K562 (cell line): ENCODE data around the gene MRPL40. TPM values are rescaled to one million over a fixed set of nuclear protein-coding genes. Genes with fewer than 3 reads are reported as not detected.

Source experiments
- ARID3A ChIP-seq: IDR thresholded peaks from 2 replicates; pipeline ENCODE4 v1.6.1; 2012; ENCODE audit warnings: low read depth, low read length, improper control_type of control experiment, borderline replicate concordance
- CXXC5 ChIP-seq: fragments of 250-450 bp; sonication (Bioruptor Pico); IDR thresholded peaks from 2 replicates; pipeline ENCODE4 v1.8.0; 2022; ENCODE audit warnings: inconsistent platforms, mild to moderate bottlenecking, moderate library complexity
- DIDO1 ChIP-seq: fragments of 450-650 bp; IDR thresholded peaks from 2 replicates; pipeline ENCODE4 v1.6.1; 2016; ENCODE audit warnings: low read depth, missing biosample characterization, missing genetic modification characterization
- E2F4 ChIP-seq: sonication (generic); formaldehyde crosslinking; IDR thresholded peaks from 2 replicates; pipeline ENCODE4 v1.8.0; 2022; ENCODE audit warnings: mild to moderate bottlenecking, low read depth, missing genetic modification reagents
- FOXM1 ChIP-seq, 2 experiments: fragments of 450-650 bp in 1 of 2; sonication (generic) in 1 of 2; formaldehyde crosslinking in 1 of 2; IDR thresholded peaks; 2 replicates each; pipeline versions ENCODE4 v1.6.1 to v1.9.0; 2017 to 2022; ENCODE audit warnings: low read depth in 2 of 2, mild to moderate bottlenecking in 2 of 2, missing genetic modification reagents in 1 of 2, moderate library complexity in 1 of 2
- GTF3C2 ChIP-seq: IDR thresholded peaks from 3 replicates; pipeline ENCODE4 v1.6.1; 2011; ENCODE audit warnings: borderline replicate concordance, mild to moderate bottlenecking, moderate library complexity; ENCODE audit not compliant: insufficient read length; ENCODE audit errors: extremely low read depth
- HDGF ChIP-seq: fragments of 450-650 bp; IDR thresholded peaks from 2 replicates; pipeline ENCODE4 v1.6.1; 2016
- HSF4 ChIP-seq: fragments of 250-450 bp; sonication (Bioruptor Pico); IDR thresholded peaks from 2 replicates; pipeline ENCODE4 v2.1.2; 2022; ENCODE audit warnings: mild to moderate bottlenecking, moderate library complexity, borderline replicate concordance
- KLF13 ChIP-seq: fragments of 450-650 bp; IDR thresholded peaks from 2 replicates; pipeline ENCODE4 v1.6.1; 2016; ENCODE audit warnings: missing genetic modification characterization, low read depth, mild to moderate bottlenecking, missing compliant biosample characterization, moderate library complexity, borderline replicate concordance
- MAFF ChIP-seq: IDR thresholded peaks from 2 replicates; pipeline ENCODE4 v1.6.1; 2012; ENCODE audit warnings: low read length, improper control_type of control experiment
- RBM14 ChIP-seq: fragments of 200-400 bp; formaldehyde crosslinking; IDR thresholded peaks from 2 replicates; pipeline ENCODE4 v1.6.1; 2018; ENCODE audit warnings: low read depth, mild to moderate bottlenecking, low read length, moderate library complexity, borderline replicate concordance; ENCODE audit not compliant: insufficient read depth
- SETDB1 ChIP-seq: IDR thresholded peaks from one replicate; pipeline ENCODE4 v1.6.1; 2012; ENCODE audit warnings: low read length, control low read depth, inconsistent platforms
- SPI1 ChIP-seq: IDR thresholded peaks from 2 replicates; pipeline ENCODE4 v1.6.1; 2011; ENCODE audit warnings: low read depth, low read length, control low read depth, borderline replicate concordance
- TBL1XR1 ChIP-seq, 2 experiments: IDR thresholded peaks; 2 replicates each; pipeline ENCODE4 v1.6.1; 2012; ENCODE audit warnings: improper control_type of control experiment in 2 of 2, low read length in 2 of 2, mild to moderate bottlenecking in 1 of 2
- ZC3H8 ChIP-seq: fragments of 450-650 bp; IDR thresholded peaks from 2 replicates; pipeline ENCODE4 v1.6.1; 2017
- ZNF282 ChIP-seq: sonication (generic); formaldehyde crosslinking; IDR thresholded peaks from 2 replicates; pipeline ENCODE4 v1.8.1; 2023; ENCODE audit warnings: missing genetic modification reagents
- ZNF311 ChIP-seq: fragments of 250-450 bp; sonication (Bioruptor Pico); IDR thresholded peaks from 2 replicates; pipeline ENCODE4 v1.4.0; 2020; ENCODE audit warnings: mild to moderate bottlenecking, moderate library complexity
- ZNF41 ChIP-seq: fragments of 250-450 bp; sonication (Bioruptor Pico); conservative IDR thresholded peaks from 2 replicates; pipeline ENCODE4 v1.4.0; 2020; ENCODE audit warnings: mild to moderate bottlenecking
- ZNF507 ChIP-seq: conservative IDR thresholded peaks from 2 replicates; pipeline ENCODE4 v1.6.1; 2017; ENCODE audit warnings: missing genetic modification characterization, missing compliant biosample characterization
- ZNF764 ChIP-seq: fragments of 250-450 bp; sonication (Bioruptor Pico); IDR thresholded peaks from 2 replicates; pipeline ENCODE4 v1.4.0; 2020; ENCODE audit warnings: low read depth, mild to moderate bottlenecking, moderate library complexity
- ZNF830 ChIP-seq: fragments of 250-450 bp; sonication (Bioruptor Pico); IDR thresholded peaks from 2 replicates; pipeline ENCODE4 v1.5.0; 2021; ENCODE audit warnings: mild to moderate bottlenecking
- polyA plus RNA-seq, 8 experiments: library from polyadenylated mRNA; depleted of rRNA in 4 of 8; stranded (reverse) in 5 of 8; unstranded in 3 of 8; fragments of >200 nt; fragmentation: Nextera tagmentation in 2 of 8; fragmentation: Illumina TruSeq in 1 of 8; extraction: Ambion mirVana in 2 of 8; extraction: Trizol in 1 of 8; gene quantifications; 2 replicates each; pipeline versions ENCODE4 v1.2.1 to v1.2.3, GENCODE V29; 2011 to 2014; ENCODE audit warnings: inconsistent platforms in 1 of 8, missing spikeins in 1 of 8
- total RNA-seq, 7 experiments: library from RNA; depleted of rRNA in 6 of 7; stranded (reverse); fragments of >200 nt in 6 of 7; fragmentation: Illumina TruSeq in 2 of 7; extraction: Trizol in 2 of 7; gene quantifications; 2 replicates each; pipeline versions ENCODE4 v1.2.1 to v1.2.3, GENCODE V29; 2011 to 2021; ENCODE audit warnings: low replicate concordance in 1 of 7

Gene MRPL40
- total and polyA plus RNA-seq, 9 of the 15 experiments (the other 6 are each of a cell fraction or from before 2014, with no cell fraction given): 132 to 652 (median 208) TPM

- peak; percentile 97 for TF ChIP-seq RBM14
- peak; percentile 95 for TF ChIP-seq SETDB1
- no peak for TF ChIP-seq SPI1
- peak; percentile 89 for TF ChIP-seq KLF13
- peak; percentile 92 for TF ChIP-seq DIDO1 (tag)
- no peak for TF ChIP-seq E2F4
- no peak for TF ChIP-seq ZNF507 (tag)
- no peak for TF ChIP-seq ZNF830 (CRISPR knock-in tag)
- peak; percentile 87 to 95 for TF ChIP-seq TBL1XR1 (IDR thresholded peaks at IDR 0.05; ENCODE audit: low read length in 2 of 2)
- TF ChIP-seq MAFF: no peak
- no peak for TF ChIP-seq GTF3C2
- peak; percentile 66; the same call in 1 of the 2 replicates for TF ChIP-seq ZNF41
- no peak for TF ChIP-seq ZC3H8
- no peak for TF ChIP-seq FOXM1 (IDR thresholded peaks at IDR 0.05; ENCODE audit: low read depth)
- no peak for TF ChIP-seq FOXM1 (CRISPR knock-in tag; IDR thresholded peaks at IDR 0.05; ENCODE audit: low read depth)
- peak; percentile 88 for TF ChIP-seq ZNF764 (CRISPR knock-in tag)
- peak; percentile 84 for TF ChIP-seq HSF4
- peak; percentile 70; the same call in 1 of the 2 replicates for TF ChIP-seq ZNF311
- no peak; the same call in none of the 2 replicates for TF ChIP-seq CXXC5 (CRISPR knock-in tag)
- TF ChIP-seq ZNF282 (CRISPR knock-in tag): no peak
- TF ChIP-seq ARID3A: peak; percentile 83; the same call in 1 of the 2 replicates
- TF ChIP-seq HDGF: no peak
These were observed 654 bp upstream of the MRPL40 start, which contains the start of gene HIRA (continued) for GRCh38 chr22:19431649-19432132.
